BJ (cell line): ENCODE data around the gene SLFN12L. TPM values are rescaled to one million over a fixed set of nuclear protein-coding genes. Genes with fewer than 3 reads are reported as not detected.
A peak's percentile ranks its signal among the peaks of the same experiment; 100 is the strongest.

ENCODE experiments used
- CTCF ChIA-PET: fragments of 350-600 bp; formaldehyde crosslinking; extraction: SDS; loops from one replicate; lab custom pipeline; 2021; ENCODE audit warnings: antibody characterized with exemption, inconsistent platforms; lab: Yijun Ruan, JAX
- POLR2A ChIA-PET: fragments of 300-600 bp; sonication (Branson Sonifier 250); formaldehyde crosslinking; extraction: SDS; loops from one replicate; lab custom pipeline; 2021; ENCODE audit warnings: antibody characterized with exemption; lab: Charles Lee
- DNase-seq: peaks from one replicate; pipeline ENCODE4 v3.0.0-alpha.2; 2011; ENCODE audit warnings: low read depth
- H3K27me3 ChIP-seq: 2 replicates; pipeline ENCODE4 v1.6.0; 2011; ENCODE audit warnings: low read length; ENCODE audit not compliant: control insufficient read depth, insufficient read depth
- H3K36me3 ChIP-seq: 2 replicates; pipeline ENCODE4 v1.5.1; 2011; ENCODE audit warnings: low read length; ENCODE audit not compliant: control insufficient read depth, insufficient read depth
- H3K4me3 ChIP-seq: 2 replicates; pipeline ENCODE4 v1.5.1; 2011; ENCODE audit warnings: low read depth, mild to moderate bottlenecking, control low read depth, low read length
- CTCF ChIP-seq: IDR thresholded peaks from 2 replicates; pipeline ENCODE4 v1.5.1; 2011; ENCODE audit warnings: low read depth, mild to moderate bottlenecking, control low read depth, inconsistent platforms, low read length, moderate library complexity; ENCODE audit not compliant: insufficient read depth
- polyA plus RNA-seq: library from polyadenylated mRNA; depleted of rRNA; stranded (reverse); fragments of >200 nt; gene quantifications from 2 replicates; pipeline ENCODE4 v1.2.3, GENCODE V29; 2011

The SLFN12L gene
- polyA plus RNA-seq, 1 experiment, result not detected

GRCh38 chr17:35449371-35449931, 88.0 kb downstream of the SLFN12L start:
- Histone ChIP-seq H3K4me3 (no peak overlapping the region), H3K27me3 (peaks cover 22% of the 10 kb centered on the region), H3K36me3 (no peaks in the 10 kb centered on the region)
- ChIA-PET POLR2A (no interaction called here), CTCF (no interaction called here)
- TF ChIP-seq CTCF, result no peak
- DNase-seq, result no peak

DNA sequence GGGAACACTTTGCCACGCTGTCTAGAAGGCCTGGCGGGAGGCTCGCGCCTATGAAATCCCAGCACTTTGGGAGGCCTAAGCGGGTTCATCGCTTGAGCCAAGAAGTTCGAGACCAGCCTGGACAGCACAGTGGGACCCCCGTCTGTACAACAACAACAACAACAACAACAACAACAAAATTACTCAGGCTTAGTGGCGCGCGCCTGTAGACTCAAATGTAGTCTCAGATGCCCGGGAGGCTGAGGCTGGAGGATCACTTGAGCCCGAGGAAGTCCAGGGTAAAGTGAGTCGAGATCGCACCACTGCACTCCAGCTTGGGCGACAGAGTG, 88.6 kb downstream of the SLFN12L start:
- Histone ChIP-seq H3K4me3 (peak overlapping the region; percentile 52), H3K27me3 (peaks cover 22% of the 10 kb centered on the region), H3K36me3 (no peaks in the 10 kb centered on the region)
- TF ChIP-seq CTCF, result no peak
- CTCF ChIA-PET, result interaction anchor here (1.1 kb wide), 1 partner anchor 11 kb away, joined by 6 read pairs; no protein-coding TSS in a partner anchor
- DNase-seq, result no peak
- POLR2A ChIA-PET, result no interaction called here

DNA sequence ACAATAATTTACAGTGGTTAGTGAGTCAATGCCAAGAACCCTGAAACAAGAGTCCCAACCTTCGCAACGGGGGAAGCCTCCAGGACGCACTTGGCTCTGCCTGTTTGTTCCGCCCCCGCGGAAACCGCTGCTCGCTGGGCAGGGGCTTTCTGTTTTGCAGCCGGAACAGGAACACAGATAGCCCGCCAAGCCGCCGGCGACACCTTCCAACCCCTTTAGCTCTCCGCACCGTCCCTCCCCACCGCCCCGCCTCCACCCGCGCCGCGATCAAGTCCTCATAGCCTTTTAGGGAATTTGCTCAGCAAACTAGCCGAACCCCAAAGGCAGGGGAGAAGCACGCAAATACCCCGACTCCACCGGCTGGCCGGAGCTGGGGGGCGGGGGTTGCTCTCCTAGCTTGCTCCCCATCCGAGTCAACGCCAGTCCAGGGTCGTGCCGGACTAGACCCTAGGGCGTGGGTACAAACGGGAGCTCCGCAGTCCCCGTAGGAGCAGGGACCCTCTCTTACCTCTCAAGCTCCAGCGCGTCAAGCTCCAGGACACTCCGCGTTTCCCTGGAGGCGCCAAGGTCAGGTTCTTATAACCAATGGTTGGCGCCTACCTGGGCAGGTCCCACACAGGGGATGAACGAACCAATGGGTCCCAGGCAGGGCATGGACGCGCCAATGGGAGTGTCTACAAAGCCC, 89.1 kb downstream of the SLFN12L start, which contains the start of gene SLFN13:
Gene SLFN13 (minus strand): TSS at position 553 of the 685 bp plus-strand sequence. CDS start 3,086 bp downstream, outside the sequence.
- no peak for DNase-seq
- ChIA-PET POLR2A (no interaction called here), CTCF (interaction anchor here (1.1 kb wide), 1 partner anchor 10 kb away, joined by 6 read pairs; no protein-coding TSS in a partner anchor)
- Histone ChIP-seq H3K27me3 (peaks cover 21% of the 10 kb centered on the region), H3K36me3 (no peaks in the 10 kb centered on the region), H3K4me3 (peak within 1 kb of the TSS; percentile 52)
- no peak for TF ChIP-seq CTCF

GRCh38 chr17:35447499-35447898, 90.0 kb downstream of the SLFN12L start:
- no peaks in the 10 kb centered on the region for H3K36me3 ChIP-seq
- CTCF ChIA-PET, result no interaction called here
- no peak overlapping the region for H3K4me3 ChIP-seq
- peaks cover 18% of the 10 kb centered on the region for H3K27me3 ChIP-seq
- TF ChIP-seq CTCF, result no peak
- POLR2A ChIA-PET, result no interaction called here
- DNase-seq, result no peak

- ChIA-PET POLR2A (no interaction called here), CTCF (interaction anchor here (1.6 kb wide), 1 partner anchor 10 kb away, joined by 6 read pairs; the partner anchor contains the start of gene SLFN13)
- Histone ChIP-seq H3K27me3 (no peaks in the 10 kb centered on the region), H3K4me3 (no peak overlapping the region), H3K36me3 (no peaks in the 10 kb centered on the region)
- DNase-seq, result no peak
- TF ChIP-seq CTCF, result no peak
Observed at GRCh38 chr17:35438433-35438832, 99.0 kb downstream of the SLFN12L start.
